Measurements from ENCODE around the gene TM4SF1. TPM values are rescaled to one million over a fixed set of nuclear protein-coding genes. Genes with fewer than 3 reads are reported as not detected.

Gene TM4SF1
- total and polyA plus RNA-seq, 9 of the 15 experiments (the other 6 are each of a cell fraction or from before 2014, with no cell fraction given) = 0.06 to 0.44 (median 0.08) TPM; not detected in 4

- FAIRE-seq = no peak
- intact Hi-C loops (cut with micrococcal nuclease) = no loop called here
- TF ChIP-seq IRF1 (CRISPR knock-in tag; IDR thresholded peaks at IDR 0.05; ENCODE audit: borderline replicate concordance) (no peak), CHD4 (IDR thresholded peaks at IDR 0.05; ENCODE audit: insufficient read depth, insufficient replicate concordance, low read depth, low read length, poor library complexity, severe bottlenecking) (no peak), ZBTB26 (CRISPR knock-in tag; IDR thresholded peaks at IDR 0.05) (no peak), CLOCK (CRISPR knock-in tag; IDR thresholded peaks at IDR 0.05; ENCODE audit: borderline replicate concordance) (no peak), FOXK1 (CRISPR knock-in tag; IDR thresholded peaks at IDR 0.05; ENCODE audit: borderline replicate concordance) (no peak)
These were observed 11.3 kb upstream of the TM4SF1 start for GRCh38 chr3:149388531-149389417.

More at GRCh38 chr3:149388531-149389417, 11.3 kb upstream of the TM4SF1 start:
- Histone ChIP-seq H3K36me3 (ENCODE audit: control insufficient read depth, insufficient read depth, low read length) (no peaks in the 10 kb centered on the region), H3K27ac (ENCODE audit: extremely low read depth, low read depth, low read length) (no peak overlapping the region), H2AFZ (ENCODE audit: low read depth, low read length) (no peak overlapping the region), H3K27me3 (ENCODE audit: control insufficient read depth in 2 of 2, insufficient read depth in 2 of 2, low read length in 2 of 2) (peaks cover 0 to 5% of the 10 kb centered on the region in 2 experiments; a peak in 2 of 5 replicates), H3K4me2 (ENCODE audit: insufficient read depth, low read length) (no peak overlapping the region), H3K4me1 (replicated peaks in 1 of 2; ENCODE audit: control insufficient read depth in 2 of 2, insufficient read depth in 2 of 2, low read length in 2 of 2) (no peaks in the 10 kb centered on the region), H3K9ac (ENCODE audit: insufficient read depth in 1 of 2, low read depth in 2 of 2, low read length in 2 of 2) (no peak overlapping the region), H4K20me1 (replicated peaks; ENCODE audit: control insufficient read depth, insufficient read depth, low read length) (no peaks in the 10 kb centered on the region), H3K9me1 (ENCODE audit: control insufficient read depth, insufficient read depth, low read length) (no peaks in the 10 kb centered on the region), H3K9me3 (replicated peaks; ENCODE audit: control insufficient read depth, insufficient read depth, low read depth, low read length) (no peaks in the 10 kb centered on the region), H3K4me3 (no peak overlapping the region), H3K79me2 (ENCODE audit: control insufficient read depth, insufficient read depth, low read length) (no peaks in the 10 kb centered on the region)
- WGBS (ENCODE audit: insufficient coverage, low coverage, missing lambda C conversion rate) = 0% methylated on average over 3 of the region's 3 CpGs
- POLR2A ChIA-PET = no interaction called here
- no peak for ATAC-seq
- in situ Hi-C loops (cut with MboI) = no loop called here
- BruUV-seq (replicated peaks) = no TSS peak
- CTCF ChIA-PET (ENCODE audit: low intra/inter-chr PET ratio) = interaction anchor here (0.6 kb wide), 1 partner anchor 31 kb away, joined by 4 read pairs; no protein-coding TSS in a partner anchor
- no peak for DNase-seq (ENCODE audit: extremely low read depth in 1 of 4, low spot score in 3 of 4)
